HG02870 (cell line): ENCODE results near the gene COL4A6.

ENCODE experiments used
- ATAC-seq: cut with Tn5 transposase; IDR thresholded peaks from one replicate; pipeline ENCODE4 v1.9.1; 2021; ENCODE audit warnings: mild to moderate bottlenecking, moderate library complexity; ENCODE audit not compliant: unreplicated experiment

The COL4A6 gene

DNA sequence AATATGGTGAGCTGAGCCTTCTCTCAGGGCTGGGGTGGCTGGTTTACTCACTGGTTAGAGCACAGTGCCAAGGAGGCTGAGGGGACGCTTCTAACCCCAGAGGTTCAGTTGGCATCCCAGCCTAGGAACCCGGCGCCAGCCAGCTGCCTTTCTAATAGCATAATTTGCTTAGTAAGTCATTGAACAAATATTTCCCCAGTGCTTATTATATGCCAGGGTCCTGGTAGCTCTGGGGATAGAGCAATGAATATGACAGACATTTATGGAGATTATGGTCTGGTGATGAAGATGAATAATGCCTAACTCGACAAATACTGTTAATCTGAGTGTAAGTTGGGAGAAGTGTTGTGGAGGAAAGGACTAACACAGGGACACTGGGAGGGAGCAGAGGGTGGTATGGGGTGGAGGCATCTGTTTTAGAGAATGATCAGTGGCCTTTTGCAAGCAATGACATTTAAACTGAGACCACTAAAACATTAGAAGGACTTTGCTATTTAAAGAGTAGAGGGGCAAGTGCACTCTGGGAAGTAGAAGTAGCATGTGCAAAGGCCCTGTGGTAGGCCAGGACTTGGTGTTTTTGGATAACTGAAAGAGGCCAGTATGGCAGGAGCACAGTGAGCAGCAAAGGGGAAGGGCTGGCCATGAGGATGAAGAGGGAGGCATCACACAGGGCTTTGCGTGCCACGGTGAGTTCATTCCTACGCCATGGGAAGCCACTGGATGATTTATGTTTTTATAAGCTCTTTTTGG lies 274.7 kb downstream of the COL4A6 start:
- no peak for ATAC-seq

DNA sequence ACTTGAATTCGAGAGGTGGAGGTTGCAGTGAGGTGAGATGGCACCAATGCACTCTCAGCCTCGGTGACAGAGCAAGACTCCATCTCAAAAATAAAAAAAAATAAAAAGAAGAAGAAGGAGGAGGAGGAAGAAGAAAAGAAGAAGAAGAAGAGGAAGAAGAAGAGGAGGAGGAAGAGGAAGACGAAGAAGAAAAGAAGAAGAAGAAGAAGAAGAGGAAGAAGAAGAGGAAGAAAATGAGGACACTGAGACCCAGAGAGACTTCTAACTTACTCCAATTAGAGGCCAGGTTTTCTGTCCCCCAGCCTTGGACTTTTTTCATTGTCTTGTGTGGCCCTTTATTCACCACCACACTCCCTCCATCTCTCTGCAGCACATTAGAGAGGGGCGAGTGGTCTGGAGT lies 276.0 kb downstream of the COL4A6 start:
- no peak for ATAC-seq

DNA sequence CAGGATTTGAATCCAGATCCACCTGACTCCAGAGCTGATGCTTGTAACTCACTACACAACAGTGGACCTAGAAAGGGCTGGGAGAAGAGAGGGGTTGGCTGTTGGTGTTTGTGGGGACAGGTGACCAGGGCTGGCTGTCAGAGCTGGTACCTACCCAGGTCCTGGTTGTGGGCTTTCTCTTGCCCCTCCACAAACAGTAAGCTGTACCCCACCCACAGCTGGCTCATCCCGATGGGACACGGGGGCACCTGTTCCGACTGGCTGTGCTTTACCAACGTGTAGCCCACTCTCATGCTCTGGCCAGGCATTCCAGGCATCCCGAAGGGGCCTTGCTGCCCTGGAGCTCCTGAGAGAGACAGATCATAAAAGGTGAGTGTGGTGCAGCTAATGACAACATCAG lies 277.9 kb downstream of the COL4A6 start:
- no peak for ATAC-seq

DNA sequence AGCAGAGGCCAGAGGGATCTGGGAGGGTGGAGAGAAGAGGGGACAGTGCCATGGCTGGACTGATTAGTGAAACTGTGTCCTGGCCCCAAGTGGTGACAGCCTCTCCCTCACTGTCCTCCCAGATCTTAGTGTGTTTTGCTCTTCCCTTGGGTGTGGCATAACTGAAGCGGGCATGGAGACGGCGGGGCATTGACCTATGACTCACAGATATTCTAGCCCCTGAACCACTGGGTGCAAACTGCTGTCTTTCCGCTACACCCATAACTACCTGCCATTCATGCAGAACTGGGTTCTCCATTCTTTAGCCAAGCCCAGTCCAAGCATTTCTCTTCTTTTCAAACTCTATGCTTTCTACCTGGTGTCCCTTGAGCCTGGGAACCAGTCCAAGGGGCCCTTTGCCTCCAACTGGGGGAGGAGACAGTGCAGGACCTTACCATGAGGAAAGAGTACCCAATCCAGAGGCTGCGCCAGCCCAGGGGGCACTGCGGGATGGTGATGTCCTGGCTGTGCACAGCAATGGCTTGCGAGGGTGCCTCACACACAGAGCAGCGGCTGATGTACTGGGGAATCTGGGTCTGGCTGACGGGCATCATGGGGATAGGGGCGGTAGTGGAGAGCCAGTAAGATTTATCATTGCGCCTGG lies 279.1 kb downstream of the COL4A6 start:
- no peak for ATAC-seq

DNA sequence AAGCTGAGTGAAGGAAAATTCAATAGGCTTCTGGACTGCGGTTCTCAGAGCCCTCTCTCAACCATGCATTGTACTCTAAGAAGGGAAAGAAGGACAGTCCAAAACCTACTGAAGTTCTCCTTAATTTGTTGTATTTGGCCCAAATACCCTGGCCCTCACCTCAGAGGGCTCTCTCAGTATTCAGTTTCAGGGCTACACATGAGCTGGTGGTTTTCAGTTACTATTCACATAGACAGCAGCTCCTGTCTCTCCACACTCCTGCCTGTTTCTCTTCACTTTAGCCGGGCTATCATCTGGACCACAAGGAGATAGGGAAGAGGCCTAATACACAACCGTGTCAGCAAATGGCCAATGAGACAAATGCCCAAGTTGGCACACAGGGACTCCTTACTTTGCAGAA lies 280.6 kb downstream of the COL4A6 start:
- peak; percentile 55 for ATAC-seq

DNA sequence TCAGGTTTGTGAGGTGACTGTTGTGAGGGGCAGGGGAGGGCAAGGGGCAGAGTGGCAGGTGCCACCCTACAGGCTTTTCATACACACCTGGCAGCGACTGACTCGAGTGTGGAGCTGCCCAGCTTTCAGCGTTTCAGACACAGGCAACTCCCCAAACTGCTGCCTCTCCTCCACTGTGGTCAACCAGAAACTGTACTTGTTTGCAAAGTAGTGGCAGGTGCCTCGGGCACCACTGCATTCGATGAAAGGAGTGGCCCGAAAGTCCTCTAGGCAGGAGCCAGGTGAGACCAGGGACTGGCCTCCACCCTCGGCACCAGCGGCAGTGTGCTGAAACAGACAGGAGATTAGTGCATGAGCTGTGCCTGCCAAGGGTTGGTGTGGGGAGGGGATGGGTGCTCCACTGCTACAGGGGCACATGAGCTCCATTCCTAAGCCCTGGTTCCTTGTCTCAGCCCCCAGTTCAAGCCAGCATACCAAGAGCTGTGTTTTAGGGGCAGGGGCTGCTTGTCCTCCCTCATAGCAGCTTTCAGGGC lies 281.2 kb downstream of the COL4A6 start:
- no peak for ATAC-seq

DNA sequence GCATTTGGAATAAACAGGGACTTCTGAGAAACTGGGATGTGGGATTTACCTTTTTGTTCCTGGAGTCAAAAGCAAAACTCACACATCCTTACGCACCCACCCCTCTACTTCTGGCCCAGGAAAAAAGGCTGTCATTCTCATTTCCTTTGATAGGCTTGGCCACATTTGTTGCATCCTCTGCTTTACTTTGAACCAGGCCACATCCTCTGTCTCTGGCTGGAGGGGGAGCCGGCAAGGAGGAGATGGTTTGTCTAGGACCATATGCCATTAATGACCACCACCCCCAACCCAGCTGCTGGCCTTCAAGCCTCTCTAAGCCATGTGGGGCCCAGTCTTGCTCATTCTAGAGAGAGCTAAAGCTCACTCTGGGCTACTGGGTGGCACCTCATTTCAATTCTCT lies 282.1 kb downstream of the COL4A6 start:
- ATAC-seq = no peak

DNA sequence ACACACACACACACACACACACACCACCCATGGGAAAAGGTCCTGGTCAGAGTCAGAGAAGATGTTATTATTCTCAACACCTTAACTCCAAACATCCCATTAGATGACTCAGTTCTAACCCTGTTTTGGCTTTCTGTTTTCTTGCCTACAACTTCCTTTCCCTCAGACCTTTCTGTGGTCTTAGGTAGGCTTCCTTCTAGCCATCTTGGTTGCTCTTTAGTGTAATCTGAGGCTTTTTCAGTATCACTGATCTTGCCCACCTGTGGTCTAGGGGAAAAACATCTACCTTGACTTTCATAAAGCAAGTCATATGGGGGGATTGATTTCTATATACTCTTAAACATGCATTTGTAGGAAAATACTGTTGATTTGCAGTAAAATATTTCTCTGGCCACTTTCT lies 289.7 kb downstream of the COL4A6 start:
- peak; percentile 99 for ATAC-seq

DNA sequence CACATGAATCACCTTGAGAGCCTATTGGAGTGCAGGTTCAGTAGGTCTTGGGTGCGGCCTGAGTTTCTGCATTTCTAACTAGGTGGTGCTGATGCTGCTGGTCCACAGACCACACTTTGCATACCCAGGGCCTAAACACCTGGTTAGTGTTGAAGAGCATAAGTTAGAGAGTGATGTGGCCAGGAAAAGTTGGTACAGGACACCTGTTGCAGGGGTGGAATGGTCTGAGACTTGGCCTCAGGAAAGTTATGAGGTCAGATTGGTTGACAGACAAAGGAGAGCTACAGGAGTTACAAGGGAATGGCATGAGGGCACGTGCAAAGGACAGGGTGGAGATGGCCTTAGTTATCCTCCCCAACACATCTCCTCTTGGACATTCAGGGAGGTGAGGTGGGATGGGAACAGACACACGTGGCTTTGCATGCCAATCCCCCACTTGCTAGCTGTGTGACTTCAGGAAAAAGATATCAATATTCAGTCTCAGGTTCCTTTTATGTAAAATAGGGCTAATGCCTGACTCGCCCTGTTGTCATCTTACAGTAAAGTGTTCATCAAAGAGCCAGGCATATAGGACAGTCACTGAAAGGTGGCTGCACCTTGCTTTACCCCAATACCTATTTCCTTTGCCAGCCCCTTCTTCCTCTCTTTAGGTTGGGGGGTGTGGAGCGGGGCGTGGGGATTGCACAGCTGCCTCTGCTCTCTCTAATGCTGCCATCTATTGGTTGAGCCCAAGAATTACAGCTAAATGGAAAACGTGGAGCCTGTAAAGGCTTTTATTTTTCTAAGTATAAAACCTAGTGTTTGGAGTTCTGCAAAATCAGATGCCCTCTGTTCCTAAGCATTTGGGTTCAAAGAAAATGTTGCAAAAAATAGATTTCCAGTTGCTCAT lies 299.2 kb downstream of the COL4A6 start:
- ATAC-seq = no peak

DNA sequence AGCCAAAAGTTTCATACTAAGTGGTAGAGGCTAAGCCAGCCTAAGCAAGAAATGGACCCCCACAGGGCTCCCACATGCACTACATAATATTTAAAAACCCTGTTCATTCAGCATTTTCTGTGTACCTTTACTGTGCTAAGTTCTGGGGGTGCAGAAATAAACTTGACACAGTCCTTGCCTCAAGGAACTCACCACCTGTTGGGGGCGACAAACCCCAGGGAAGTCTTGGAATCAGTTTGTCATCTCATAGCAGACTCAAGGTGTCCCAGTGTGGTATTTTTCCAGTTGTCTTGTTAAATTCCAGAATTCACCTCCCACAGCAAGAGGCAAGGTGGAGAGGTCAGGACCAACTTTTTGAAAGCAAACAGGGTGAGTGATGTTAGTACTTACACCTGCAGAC lies 303.5 kb downstream of the COL4A6 start:
- ATAC-seq = no peak

DNA sequence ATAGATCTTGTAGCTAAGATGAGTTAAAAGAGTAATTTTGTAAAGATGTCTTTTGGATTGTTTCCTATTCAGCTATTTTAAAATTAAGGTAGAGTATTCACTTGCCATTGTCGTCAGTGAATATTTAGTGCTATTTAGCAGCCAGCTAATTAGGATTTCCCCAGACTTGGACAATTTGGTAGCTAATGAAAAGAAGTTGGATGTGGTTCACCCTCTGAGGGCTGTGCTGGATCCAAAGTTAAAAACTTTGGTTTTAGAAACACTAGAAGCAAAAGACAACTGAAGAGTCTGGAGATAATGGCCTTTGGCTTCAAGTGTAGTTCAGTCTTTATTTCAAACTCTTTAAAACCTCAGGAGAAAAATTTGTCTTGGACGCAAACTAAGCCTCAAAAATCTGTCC lies 305.3 kb downstream of the COL4A6 start:
- ATAC-seq = no peak

DNA sequence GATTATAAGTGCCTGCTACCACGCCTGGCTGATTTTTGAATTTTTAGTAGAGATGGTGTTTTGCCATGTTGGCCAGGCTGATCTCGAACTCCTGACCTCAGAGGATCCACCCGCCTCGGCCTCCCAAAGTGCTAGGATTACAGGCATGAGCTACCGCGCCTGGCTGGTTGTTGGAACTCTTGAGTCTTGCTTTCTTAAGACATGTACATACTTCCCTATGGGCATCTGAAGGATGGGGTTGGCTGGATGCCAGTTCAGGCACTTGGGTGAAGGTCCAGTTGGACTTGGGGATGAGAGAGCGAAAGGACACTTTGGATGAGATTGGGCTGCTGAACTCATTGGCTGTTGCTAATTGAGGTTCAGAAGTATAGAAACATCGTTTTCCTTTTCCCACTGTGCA lies 306.2 kb downstream of the COL4A6 start:
- ATAC-seq = no peak

DNA sequence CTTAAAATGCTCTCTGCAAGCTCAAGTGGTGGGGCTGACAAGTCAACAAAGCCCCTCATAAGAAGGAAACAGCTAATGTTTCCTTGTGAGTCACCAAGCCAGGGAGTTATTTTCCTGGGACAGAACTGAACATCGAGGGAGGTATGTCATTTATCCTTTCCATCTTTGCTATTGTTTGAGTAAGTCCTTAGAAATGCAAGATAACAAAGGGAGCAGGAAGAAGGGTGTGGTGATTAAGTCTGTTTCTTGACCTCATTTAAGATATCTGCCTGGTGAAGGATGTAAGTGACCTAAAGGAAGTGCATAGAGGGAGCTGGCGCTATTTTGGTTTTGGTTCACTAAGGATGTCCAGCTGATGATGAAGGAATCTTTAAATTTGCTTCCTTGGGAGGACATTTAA lies 306.8 kb downstream of the COL4A6 start:
- no peak for ATAC-seq

DNA sequence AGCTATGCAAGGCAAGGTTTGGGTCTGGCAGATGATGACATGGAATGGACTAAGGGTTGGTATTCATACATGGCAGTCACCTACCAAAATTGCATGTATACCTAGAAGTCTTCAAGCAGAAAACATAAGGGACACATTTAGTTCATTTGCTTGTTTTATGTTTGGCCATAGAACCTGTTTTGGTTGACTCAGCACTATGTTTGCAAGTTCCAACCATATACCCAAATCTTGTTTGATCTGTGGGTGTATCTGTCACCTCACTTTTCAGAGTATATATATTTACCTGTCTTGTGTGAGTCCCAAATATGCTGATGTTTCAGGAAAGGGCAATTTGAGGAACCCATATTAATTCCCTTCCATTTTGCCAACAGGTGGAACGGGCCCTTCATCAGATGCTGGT lies 307.3 kb downstream of the COL4A6 start:
- no peak for ATAC-seq

DNA sequence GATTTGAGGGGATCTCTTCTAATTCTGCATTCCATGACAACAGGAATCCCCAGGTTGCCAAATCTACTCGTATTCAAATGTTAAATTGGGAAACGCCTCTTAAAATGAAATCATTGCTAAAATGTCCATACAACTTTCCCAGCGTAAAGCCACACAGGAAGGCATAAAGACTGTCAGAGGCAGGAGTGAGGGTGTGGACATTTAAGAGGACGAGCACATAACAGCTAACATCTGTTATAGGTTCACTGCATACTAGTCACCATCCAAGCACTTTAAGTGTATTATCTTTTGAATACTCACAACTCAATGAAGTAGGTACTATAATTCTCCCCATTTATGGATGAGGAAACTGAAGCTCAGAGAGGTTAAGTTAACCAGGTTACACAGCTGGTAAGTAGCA lies 311.1 kb downstream of the COL4A6 start:
- ATAC-seq = no peak

DNA sequence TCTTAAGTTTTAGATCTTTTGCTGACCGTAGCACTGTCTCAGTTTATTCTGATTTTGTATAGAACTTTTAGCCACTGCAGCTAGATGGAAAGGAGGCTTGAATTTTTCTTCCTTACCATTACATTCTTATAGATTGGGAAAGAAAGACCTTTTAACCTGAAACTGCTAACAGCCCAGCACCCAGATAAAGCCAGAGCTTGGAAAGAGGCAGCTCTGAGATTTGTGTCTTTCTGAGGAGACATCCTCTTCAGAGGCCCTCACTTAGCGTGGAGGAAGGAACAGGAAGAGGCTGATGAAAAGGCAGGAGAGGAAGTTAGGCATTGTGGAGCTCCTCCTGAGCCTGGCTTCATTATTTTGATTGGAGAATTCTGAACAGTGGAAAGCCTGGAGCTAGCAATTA lies 311.6 kb downstream of the COL4A6 start:
- ATAC-seq = no peak

DNA sequence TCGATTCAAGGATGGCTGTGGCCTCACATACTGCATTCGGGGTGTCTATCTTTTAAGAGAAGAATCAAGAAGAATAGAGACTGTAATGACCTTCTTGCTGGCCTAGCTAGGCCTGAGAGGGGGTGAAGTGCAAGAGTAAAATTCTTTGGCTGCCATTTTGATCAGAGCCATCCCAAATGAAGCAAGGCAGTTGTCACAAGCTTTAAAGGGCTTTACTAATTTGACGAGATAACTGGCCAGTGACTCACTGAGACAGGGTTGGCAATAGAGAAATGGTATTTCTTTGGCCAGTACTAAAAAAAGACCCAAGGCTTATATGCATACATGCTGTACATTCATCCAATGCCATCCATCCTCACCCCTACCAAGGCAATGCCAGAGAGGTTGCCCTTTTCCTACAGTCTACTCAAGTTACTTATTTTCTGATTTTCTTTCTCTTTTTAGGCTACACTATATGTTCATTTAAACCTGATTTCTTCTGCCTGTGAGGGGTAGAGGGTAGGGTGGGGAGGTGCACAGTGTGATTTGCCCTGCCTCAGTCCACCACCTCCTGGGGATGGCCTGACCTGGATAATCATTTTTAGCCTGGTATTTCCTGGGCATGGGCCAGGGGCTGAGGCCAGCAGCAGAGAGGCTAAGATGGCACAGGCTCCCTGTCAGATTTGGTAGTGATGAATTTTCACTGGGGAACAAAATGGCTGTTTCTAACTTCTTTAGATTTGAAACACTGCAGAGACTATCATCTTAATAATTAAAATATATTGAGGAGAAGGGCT lies 314.4 kb downstream of the COL4A6 start:
- no peak for ATAC-seq

DNA sequence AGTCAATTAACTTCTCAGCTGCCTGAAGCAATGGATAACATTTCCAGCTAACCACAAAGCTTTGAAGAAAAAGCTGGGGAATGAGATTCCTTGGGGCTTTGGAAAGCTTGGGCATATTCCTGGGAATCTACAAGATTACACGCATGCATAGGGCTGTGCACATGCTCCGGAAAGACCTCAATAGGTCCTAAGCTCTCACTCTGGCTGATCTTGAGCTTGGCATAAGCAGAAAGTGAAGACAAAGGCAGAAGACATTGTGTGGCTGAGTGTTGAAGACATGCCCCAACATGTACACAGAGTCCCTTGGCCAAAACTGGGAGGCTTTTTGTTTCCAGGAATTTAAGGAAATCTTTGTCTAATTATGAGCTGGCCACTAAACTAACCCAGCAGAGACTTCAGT lies 315.5 kb downstream of the COL4A6 start:
- no peak for ATAC-seq

DNA sequence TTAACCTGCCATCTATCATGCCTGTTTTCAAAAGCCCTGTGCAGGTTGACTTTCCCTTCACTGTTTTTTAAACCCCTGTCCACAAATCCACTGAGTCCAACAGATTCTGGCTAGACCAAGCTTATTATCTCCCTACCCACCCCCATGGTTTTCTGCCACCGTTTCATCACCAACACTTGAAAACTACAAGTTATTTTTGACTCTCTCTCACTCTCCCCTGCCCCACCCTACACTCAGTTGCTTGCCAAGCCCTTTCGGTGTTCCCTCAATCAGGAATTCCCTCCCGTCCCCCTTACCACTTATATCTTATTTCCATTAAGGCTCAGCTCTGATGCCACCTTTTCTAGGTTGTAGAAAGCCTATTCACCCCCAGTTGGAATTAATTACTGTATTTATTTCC lies 316.9 kb downstream of the COL4A6 start:
- no peak for ATAC-seq

DNA sequence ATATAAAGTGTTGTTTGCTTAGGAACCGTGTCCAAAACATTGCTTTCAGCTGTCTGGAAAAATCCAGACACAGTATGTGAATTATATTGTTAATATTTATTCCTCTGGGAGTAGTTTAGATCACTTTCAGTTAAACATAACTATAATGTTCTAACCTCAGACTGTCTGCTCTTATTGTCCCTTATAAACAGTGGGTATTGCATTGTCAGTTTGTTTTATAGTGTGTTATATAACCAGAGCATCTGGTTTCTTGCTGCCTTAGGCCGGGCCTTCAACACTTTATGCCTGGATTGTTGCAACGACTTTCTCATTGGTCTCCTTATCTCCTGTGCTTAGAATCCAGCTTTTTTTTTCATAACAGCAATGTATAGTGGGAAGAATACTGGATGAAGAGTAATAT lies 320.2 kb downstream of the COL4A6 start:
- no peak for ATAC-seq

DNA sequence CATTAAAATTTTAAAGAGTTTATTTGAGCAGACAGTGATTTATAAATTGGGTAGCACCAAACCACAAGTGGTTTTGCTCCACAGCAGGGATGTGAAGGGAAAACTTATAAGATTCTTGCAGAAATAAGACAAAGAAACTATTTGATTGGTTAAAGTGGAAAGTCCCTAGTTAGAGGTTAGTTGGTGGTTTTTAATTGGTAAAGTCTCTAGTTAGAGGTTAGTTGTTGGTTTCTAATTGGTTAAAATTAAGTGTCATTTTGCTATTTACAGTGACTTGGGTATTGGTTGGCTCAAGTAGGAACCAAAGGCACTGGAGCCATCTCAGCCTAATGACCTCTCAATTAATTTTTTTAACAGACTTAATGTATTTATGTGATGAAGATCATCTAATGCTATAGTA lies 323.7 kb downstream of the COL4A6 start:
- no peak for ATAC-seq
